Osteoblast (primary cell): ENCODE measurements around the gene QSOX1. TPM values are rescaled to one million over a fixed set of nuclear protein-coding genes. Genes with fewer than 3 reads are reported as not detected.
A peak's percentile ranks its signal among the peaks of the same experiment; 100 is the strongest.

Experiments used
- DNase-seq: peaks from one replicate; pipeline ENCODE4 v3.0.0; 2011; ENCODE audit warnings: low spot score, mixed read lengths; ENCODE audit not compliant: insufficient read length; ENCODE audit errors: missing footprints
- H2AFZ ChIP-seq: 2 replicates; pipeline ENCODE4 v1.6.0; 2011; ENCODE audit warnings: mild to moderate bottlenecking, low read length
- H3K27ac ChIP-seq: 2 replicates; pipeline ENCODE4 v1.5.1; 2011; ENCODE audit warnings: mild to moderate bottlenecking, low read depth, low read length, moderate library complexity
- H3K27me3 ChIP-seq: 2 replicates; pipeline ENCODE4 v1.6.0; 2012; ENCODE audit warnings: mild to moderate bottlenecking, control low read depth, inconsistent platforms, low read length, moderate library complexity; ENCODE audit not compliant: insufficient read depth
- H3K36me3 ChIP-seq: 2 replicates; pipeline ENCODE4 v1.5.1; 2011; ENCODE audit warnings: mild to moderate bottlenecking, low read length, control low read depth, moderate library complexity; ENCODE audit not compliant: insufficient read depth
- H3K4me1 ChIP-seq: 2 replicates; pipeline ENCODE4 v1.5.1; 2011; ENCODE audit warnings: mild to moderate bottlenecking, low read length, control low read depth, moderate library complexity; ENCODE audit not compliant: insufficient read depth
- H3K4me2 ChIP-seq: 2 replicates; pipeline ENCODE4 v1.6.0; 2011; ENCODE audit warnings: mild to moderate bottlenecking, low read length; ENCODE audit not compliant: insufficient read depth
- H3K4me3 ChIP-seq: fragments of 200-600 bp; sonication (generic); 3 replicates; pipeline ENCODE4 v1.5.1; 2012; ENCODE audit warnings: mild to moderate bottlenecking, low read length, inconsistent platforms; ENCODE audit not compliant: insufficient read depth
- H3K79me2 ChIP-seq: 2 replicates; pipeline ENCODE4 v1.6.0; 2012; ENCODE audit warnings: mild to moderate bottlenecking, low read length, control low read depth, inconsistent platforms; ENCODE audit not compliant: insufficient read depth
- H3K9me3 ChIP-seq: 2 replicates; pipeline ENCODE4 v1.5.1; 2011; ENCODE audit warnings: low read depth, low read length, control low read depth
- H4K20me1 ChIP-seq: 2 replicates; pipeline ENCODE4 v1.6.0; 2012; ENCODE audit warnings: mild to moderate bottlenecking, low read length, control low read depth; ENCODE audit not compliant: insufficient read depth
- CTCF ChIP-seq: IDR thresholded peaks from 2 replicates; pipeline ENCODE4 v1.5.1; 2011; ENCODE audit warnings: mild to moderate bottlenecking, low read depth, low read length, moderate library complexity; ENCODE audit errors: extremely low read depth
- total RNA-seq: library from RNA; depleted of rRNA; stranded (reverse); fragments of >200 nt; gene quantifications from 2 replicates; pipeline ENCODE4 v1.2.3, GENCODE V29; 2012

Gene QSOX1
- total RNA-seq, 1 donor, result 373 TPM

DNA sequence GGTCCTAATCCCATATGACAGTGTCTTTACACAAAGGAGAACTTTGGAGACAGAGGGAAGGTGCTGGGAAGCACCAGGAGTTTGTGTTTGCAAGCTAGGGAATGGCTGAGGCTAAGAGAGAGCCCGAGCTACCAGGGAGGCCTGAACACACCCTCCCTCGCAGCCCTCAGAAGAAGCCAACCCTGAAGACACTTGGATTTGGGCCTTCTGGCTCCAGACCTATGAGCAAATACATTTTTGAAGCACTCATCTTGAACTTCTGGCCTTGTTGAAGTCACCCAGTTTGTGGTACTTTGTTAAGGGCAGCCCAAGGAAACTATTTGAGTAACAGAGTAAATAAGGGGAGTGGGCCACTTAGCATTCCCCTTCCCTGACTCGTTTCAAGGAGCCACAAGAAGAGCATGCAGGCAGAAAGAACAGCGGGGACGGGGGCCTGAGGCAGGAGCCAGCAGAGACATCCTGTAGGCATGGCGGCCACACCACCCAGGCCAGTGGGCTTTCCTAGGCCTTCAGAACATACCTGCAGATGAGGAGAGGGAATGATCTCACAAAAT lies 13.2 kb upstream of the QSOX1 start:
- H3K9me3 ChIP-seq, result no peaks in the 10 kb centered on the region
- no peak for DNase-seq
- H3K4me3 ChIP-seq, result no peak overlapping the region
- H3K36me3 ChIP-seq, result no peaks in the 10 kb centered on the region
- no peaks in the 10 kb centered on the region for H3K4me1 ChIP-seq
- no peaks in the 10 kb centered on the region for H3K79me2 ChIP-seq
- H3K4me2 ChIP-seq, result no peak overlapping the region
- peak overlapping the region; percentile 63 for H2AFZ ChIP-seq
- no peaks in the 10 kb centered on the region for H4K20me1 ChIP-seq
- no peak for TF ChIP-seq CTCF
- no peak overlapping the region for H3K27ac ChIP-seq
- no peaks in the 10 kb centered on the region for H3K27me3 ChIP-seq

- Histone ChIP-seq H3K9me3 (no peaks in the 10 kb centered on the region), H3K4me1 (no peaks in the 10 kb centered on the region)
- TF ChIP-seq CTCF, result no peak
These were observed 11.3 kb upstream of the QSOX1 start for GRCh38 chr1:180143359-180143758.

GRCh38 chr1:180144659-180145357 lies 9.9 kb upstream of the QSOX1 start:
- no peaks in the 10 kb centered on the region for H3K36me3 ChIP-seq
- H4K20me1 ChIP-seq, result no peaks in the 10 kb centered on the region
- no peak overlapping the region for H3K27ac ChIP-seq
- DNase-seq, result peak; percentile 46
- H3K4me3 ChIP-seq, result no peak overlapping the region
- no peaks in the 10 kb centered on the region for H3K27me3 ChIP-seq
- peak overlapping the region; percentile 52 for H2AFZ ChIP-seq
- no peak for TF ChIP-seq CTCF
- no peaks in the 10 kb centered on the region for H3K9me3 ChIP-seq
- no peak overlapping the region for H3K4me2 ChIP-seq
- H3K79me2 ChIP-seq, result no peaks in the 10 kb centered on the region
- no peaks in the 10 kb centered on the region for H3K4me1 ChIP-seq

More at GRCh38 chr1:180143359-180143758, 11.3 kb upstream of the QSOX1 start:
- DNase-seq, result no peak
- Histone ChIP-seq H4K20me1 (no peaks in the 10 kb centered on the region), H3K79me2 (no peaks in the 10 kb centered on the region), H3K27ac (no peak overlapping the region), H3K4me3 (no peak overlapping the region), H3K4me2 (no peak overlapping the region), H3K36me3 (no peaks in the 10 kb centered on the region), H2AFZ (no peak overlapping the region), H3K27me3 (no peaks in the 10 kb centered on the region)

GRCh38 chr1:180145446-180145845 lies 9.2 kb upstream of the QSOX1 start:
- Histone ChIP-seq H3K27ac (no peak overlapping the region), H2AFZ (peak overlapping the region; percentile 52)
- TF ChIP-seq CTCF, result no peak

More at GRCh38 chr1:180145446-180145845, 9.2 kb upstream of the QSOX1 start:
- H3K36me3 ChIP-seq, result no peaks in the 10 kb centered on the region
- peak; percentile 36 for DNase-seq
- no peaks in the 10 kb centered on the region for H4K20me1 ChIP-seq
- no peaks in the 10 kb centered on the region for H3K79me2 ChIP-seq
- H3K4me1 ChIP-seq, result no peaks in the 10 kb centered on the region
- H3K4me2 ChIP-seq, result no peak overlapping the region
- H3K4me3 ChIP-seq, result no peak overlapping the region
- no peaks in the 10 kb centered on the region for H3K27me3 ChIP-seq
- H3K9me3 ChIP-seq, result no peaks in the 10 kb centered on the region
